GM19239 (cell line): Measurements from ENCODE around the gene RBMS1.

Source experiments
- DNase-seq: peaks from one replicate; pipeline ENCODE4 v3.0.0; 2011; ENCODE audit warnings: low spot score; ENCODE audit not compliant: insufficient read length
- FAIRE-seq: peaks from 2 replicates; lab custom pipeline; 2011; peaks lifted over from hg19 to GRCh38; lab: Jason Lieb, UNC

RBMS1 gene

DNA sequence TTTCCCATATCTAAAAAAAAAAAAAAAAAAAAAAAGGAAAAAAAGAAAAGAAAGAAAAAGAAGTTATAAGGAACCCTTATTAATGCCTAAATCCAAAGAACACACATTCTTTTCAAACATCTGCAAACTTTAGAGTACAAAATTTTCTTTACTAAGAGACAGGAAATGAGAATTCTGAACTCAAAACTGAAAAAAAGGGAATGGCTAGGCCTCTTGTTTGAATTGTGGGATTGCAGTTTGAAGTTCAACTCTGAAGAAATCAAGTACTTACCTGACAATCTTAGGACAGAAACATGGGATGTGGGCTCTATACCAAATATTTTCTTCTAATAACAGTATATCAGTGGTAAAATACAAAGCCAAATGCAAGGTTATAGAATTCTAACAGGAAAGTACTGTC is 175.4 kb downstream of the RBMS1 start:
- DNase-seq, result no peak
- no peak for FAIRE-seq

DNA sequence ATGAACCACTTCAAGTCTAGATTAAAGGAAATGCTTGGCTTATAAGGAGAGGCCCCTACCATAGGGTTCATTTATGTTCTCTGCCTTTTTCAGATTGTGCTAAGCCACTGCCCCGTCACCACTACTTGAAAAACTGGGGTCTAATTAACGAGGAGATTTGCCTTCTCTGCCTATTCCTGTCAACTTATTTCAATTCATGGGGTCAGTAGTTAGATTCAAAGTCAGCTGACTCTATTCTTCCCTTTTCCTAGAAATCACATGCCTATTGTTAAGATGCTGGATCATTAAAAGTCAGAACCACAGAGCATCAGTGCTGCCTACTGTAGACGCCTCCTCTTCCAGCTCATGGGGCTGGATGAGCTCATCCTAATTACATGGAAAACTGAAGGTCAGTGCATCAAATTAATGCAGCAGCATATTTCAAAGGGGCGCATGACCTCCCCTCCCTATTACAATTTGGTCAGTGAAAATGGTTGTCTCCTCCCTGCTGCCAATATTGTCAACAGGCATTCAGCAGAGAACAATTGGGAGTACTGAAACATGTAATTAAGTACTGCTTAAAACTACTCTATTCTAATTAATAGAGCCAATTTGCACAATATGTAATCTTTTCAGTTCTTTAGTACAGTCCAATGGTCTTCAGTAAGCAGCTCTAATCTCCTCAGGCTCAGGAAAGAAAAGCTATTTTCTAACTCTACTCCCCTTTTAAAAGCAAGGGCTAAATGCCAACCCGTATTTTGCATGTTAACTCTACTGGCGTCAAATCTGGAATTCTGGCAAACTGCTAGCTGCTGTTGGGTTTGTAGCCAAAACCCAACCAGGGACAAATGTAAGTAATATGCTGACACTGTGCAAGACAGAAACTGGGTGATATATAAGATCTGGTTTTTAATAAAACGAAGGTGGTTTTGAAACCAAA is 176.2 kb downstream of the RBMS1 start:
- no peak for DNase-seq
- FAIRE-seq, result no peak

- no peak for DNase-seq
- FAIRE-seq, result no peak
Observed at GRCh38 chr2:160315337-160315736, 178.3 kb downstream of the RBMS1 start.

GRCh38 chr2:160310118-160310828 is 183.3 kb downstream of the RBMS1 start:
- no peak for FAIRE-seq

GRCh38 chr2:160309585-160309984 is 184.0 kb downstream of the RBMS1 start:
- no peak for FAIRE-seq
- DNase-seq, result no peak

More at GRCh38 chr2:160310118-160310828, 183.3 kb downstream of the RBMS1 start:
- DNase-seq, result no peak

GRCh38 chr2:160308915-160309314 is 184.7 kb downstream of the RBMS1 start:
- no peak for DNase-seq
- FAIRE-seq, result no peak

DNA sequence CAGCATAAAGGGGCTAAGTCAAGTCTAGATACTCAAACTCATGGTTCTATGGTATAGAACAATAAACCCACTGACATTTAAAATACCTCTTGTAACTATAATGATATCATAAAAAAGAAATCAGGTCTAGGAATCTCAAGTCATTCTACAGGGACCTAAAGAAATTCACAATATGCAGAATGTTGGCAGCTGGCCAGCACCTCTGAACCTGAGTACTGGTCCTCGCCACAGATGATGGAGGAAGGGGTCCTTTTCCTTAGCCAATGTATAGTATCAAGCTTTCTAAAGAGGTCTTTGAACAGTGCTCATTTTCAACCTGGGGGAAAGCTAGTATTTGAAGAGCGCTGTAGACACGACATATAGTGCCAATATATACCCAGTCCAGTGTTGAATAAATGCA is 185.1 kb downstream of the RBMS1 start:
- DNase-seq (no peak), FAIRE-seq (no peak)

DNA sequence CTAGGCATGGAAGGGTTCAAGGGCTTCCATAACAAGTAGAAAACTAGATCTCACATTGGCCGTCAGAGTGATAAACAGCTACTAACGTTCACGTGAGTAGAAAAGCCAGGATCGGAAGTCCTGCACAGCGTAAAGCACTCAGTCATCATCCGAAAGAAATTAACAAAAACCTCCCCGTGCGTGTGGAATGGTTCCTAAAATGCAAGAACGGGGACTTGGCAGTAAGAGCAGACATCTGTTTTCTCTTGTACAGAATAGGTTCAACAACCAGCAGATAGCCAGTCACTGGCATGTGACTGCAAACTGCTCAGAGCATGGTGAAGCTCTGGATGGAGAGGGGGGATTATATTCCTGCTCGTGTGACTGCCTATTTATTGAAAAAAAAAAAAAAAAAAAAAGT is 186.6 kb downstream of the RBMS1 start:
- DNase-seq (no peak), FAIRE-seq (no peak)

GRCh38 chr2:160305081-160305750 is 188.4 kb downstream of the RBMS1 start:
- FAIRE-seq, result no peak

GRCh38 chr2:160303527-160303926 is 190.1 kb downstream of the RBMS1 start:
- no peak for FAIRE-seq

More at GRCh38 chr2:160305081-160305750, 188.4 kb downstream of the RBMS1 start:
- DNase-seq, result no peak

GRCh38 chr2:160303076-160303475 is 190.5 kb downstream of the RBMS1 start:
- peak; percentile 28 for FAIRE-seq

More at GRCh38 chr2:160303527-160303926, 190.1 kb downstream of the RBMS1 start:
- no peak for DNase-seq

GRCh38 chr2:160301420-160301819 is 192.2 kb downstream of the RBMS1 start:
- FAIRE-seq (no peak), DNase-seq (no peak)

More at GRCh38 chr2:160303076-160303475, 190.5 kb downstream of the RBMS1 start:
- DNase-seq, result no peak

DNA sequence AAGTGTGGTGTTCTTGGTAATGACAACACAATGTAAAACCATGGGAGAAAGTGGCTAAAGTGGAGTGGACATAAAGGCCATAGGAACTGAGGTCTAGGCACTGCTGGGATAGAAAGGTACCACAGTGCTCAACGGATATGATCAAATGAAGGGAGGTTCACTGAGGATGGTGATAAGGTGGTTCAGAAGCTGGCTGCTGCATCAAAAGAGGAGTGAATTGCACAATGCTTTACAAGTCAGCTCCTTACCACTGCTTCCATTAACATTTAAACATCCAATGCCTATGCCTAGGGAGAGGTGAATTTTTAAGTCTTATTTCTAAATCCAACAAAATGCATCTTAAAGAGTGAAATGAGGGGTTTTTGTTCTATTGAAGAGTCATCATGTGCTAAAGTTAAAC is 193.4 kb downstream of the RBMS1 start:
- no peak for DNase-seq

GRCh38 chr2:160299540-160299939 is 194.1 kb downstream of the RBMS1 start:
- no peak for FAIRE-seq
- DNase-seq, result no peak

More for the DNA sequence above, 193.4 kb downstream of the RBMS1 start:
- no peak for FAIRE-seq

DNA sequence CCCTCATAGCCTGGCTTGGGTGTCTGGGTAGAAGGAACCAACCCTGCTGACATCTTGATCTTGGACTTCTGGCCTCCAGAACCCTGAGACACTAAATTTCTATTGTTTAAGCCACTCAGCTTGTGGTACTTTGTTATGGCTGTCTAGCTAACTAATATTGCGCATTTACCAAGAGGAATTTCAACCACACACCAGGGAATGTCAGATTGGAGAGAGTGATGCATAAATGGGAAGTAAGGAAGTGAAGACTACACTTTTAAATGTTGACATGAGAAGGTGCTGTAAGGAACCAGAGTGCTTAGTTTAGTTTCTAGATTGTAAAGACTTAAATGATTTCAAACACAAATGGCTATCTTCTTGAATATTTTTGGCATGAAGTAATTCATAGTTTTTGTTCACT is 194.6 kb downstream of the RBMS1 start:
- FAIRE-seq (no peak), DNase-seq (no peak)

DNA sequence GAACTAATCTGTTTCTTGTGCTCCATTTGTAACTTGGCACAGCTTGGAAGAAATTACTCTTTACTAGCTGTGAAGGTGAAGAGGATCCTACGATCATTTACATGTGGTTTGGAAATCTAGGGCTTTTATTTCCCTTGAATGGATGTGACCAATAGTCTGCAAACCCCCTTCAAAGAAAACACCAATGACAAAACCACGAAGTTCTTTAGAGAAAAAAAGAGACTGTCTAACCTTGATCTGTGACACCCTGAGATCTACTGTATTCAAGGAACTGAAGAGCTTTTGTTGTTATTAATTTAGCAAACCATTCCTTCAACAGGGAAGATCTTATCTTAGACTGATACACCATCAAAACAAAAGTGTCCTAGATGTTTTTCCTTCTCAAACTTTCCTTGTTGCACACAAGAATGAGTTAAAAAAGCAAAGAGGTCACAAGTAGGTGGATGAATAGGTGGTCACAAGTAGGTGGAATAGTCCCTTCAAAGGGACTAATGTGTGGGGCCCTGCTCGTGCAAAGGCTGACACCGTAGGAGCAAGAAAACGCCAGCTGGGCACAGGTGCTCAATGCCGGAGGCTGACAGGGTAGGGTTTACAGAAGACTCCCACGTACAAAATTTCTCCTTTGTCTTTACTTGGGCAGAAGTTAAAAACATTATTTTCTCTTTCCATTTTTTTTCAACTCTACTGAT is 197.9 kb downstream of the RBMS1 start:
- DNase-seq (no peak), FAIRE-seq (no peak)

DNA sequence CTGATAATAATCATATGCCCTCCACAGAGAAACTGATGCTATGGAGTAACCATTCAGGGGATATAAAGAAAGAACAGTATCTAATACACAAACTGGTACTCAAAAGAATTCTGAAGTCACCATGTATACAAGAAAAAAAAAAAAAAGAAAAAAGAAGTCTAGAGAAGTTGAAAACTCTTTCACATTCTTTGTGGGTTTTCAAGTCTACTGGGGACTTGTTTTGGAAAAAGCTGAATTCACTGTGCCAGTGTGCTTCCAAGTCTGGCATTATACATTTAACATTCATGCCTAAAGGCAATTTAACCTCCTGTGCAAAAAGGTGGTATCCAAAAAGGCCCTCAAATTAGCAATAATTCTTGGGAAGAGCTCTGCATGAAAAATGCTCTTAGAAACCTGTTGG is 198.7 kb downstream of the RBMS1 start:
- no peak for DNase-seq
- FAIRE-seq, result no peak

- DNase-seq (no peak), FAIRE-seq (no peak)
Observed at GRCh38 chr2:160294339-160294803, 199.2 kb downstream of the RBMS1 start.

GRCh38 chr2:160293391-160294091 is 200.1 kb downstream of the RBMS1 start:
- no peak for FAIRE-seq
- no peak for DNase-seq
